ENCODE data around the gene NR0B1. TPM values are rescaled to one million over a fixed set of nuclear protein-coding genes. Genes with fewer than 3 reads are reported as not detected.

Gene NR0B1
- total and polyA plus RNA-seq, 12 donors: not detected

GRCh38 chrX:30310429-30311206 lies 1.4 kb upstream of the NR0B1 start:
- H3K36me3 ChIP-seq: no peaks in the 10 kb centered on the region
- H3K27me3 ChIP-seq: peaks cover 0 to 45% (median 7%) of the 10 kb centered on the region in 7 donors
- peaks cover 0 to 6% (median 0%) of the 10 kb centered on the region in 11 donors for H3K9me3 ChIP-seq
- no peak for TF ChIP-seq CTCF (IDR thresholded peaks at IDR 0.05)
- no peak overlapping the region for H3K4me3 ChIP-seq
- no peak for ATAC-seq
- no peak for DNase-seq
- WGBS, 2 donors: 76 to 78% methylated on average over 5 of the region's 5 CpGs
- H3K4me1 ChIP-seq: peaks cover 0 to 7% (median 0%) of the 10 kb centered on the region in 9 donors
- no peak overlapping the region for H3K27ac ChIP-seq
- intact Hi-C loops (cut with DNase I): no loop called here

GRCh38 chrX:30308263-30309138 lies 689 bp downstream of the NR0B1 start:
- 1 to 2% methylated on average over 44 to 69 of the region's 71 CpGs for WGBS, 2 donors
- DNase-seq (no peak), ATAC-seq (peak in 3 of 8 donors; percentile 24 to 50 (median 27))
- Histone ChIP-seq H3K27ac (no peak overlapping the region), H3K4me1 (peaks cover 0 to 7% (median 0%) of the 10 kb centered on the region in 9 donors), H3K27me3 (peaks cover 0 to 46% (median 7%) of the 10 kb centered on the region in 7 donors), H3K4me3 (peak overlapping the region in 6 of 10 donors; percentile 5 to 24 (median 18)), H3K36me3 (no peaks in the 10 kb centered on the region), H3K9me3 (peaks cover 0 to 6% (median 0%) of the 10 kb centered on the region in 11 donors)
- TF ChIP-seq CTCF (IDR thresholded peaks at IDR 0.05): peak in 2 of 9 donors; percentile 4 to 13
- intact Hi-C loops (cut with DNase I): no loop called here

- WGBS, 2 donors: 75 to 100% methylated on average over 1 of the region's 1 CpG
Observed at GRCh38 chrX:30307466-30307865, 1.7 kb downstream of the NR0B1 start.

More at GRCh38 chrX:30307466-30307865, 1.7 kb downstream of the NR0B1 start:
- Histone ChIP-seq H3K27me3 (peaks cover 0 to 46% (median 7%) of the 10 kb centered on the region in 7 donors), H3K9me3 (peaks cover 0 to 6% (median 0%) of the 10 kb centered on the region in 11 donors), H3K4me1 (peaks cover 0 to 7% (median 0%) of the 10 kb centered on the region in 9 donors), H3K4me3 (no peak overlapping the region), H3K36me3 (no peaks in the 10 kb centered on the region), H3K27ac (no peak overlapping the region)
- DNase-seq: no peak
- no peak for ATAC-seq
- intact Hi-C loops (cut with DNase I): no loop called here
- no peak for TF ChIP-seq CTCF (IDR thresholded peaks at IDR 0.05)

All from heart right ventricle (tissue), 16 donors.